ENCODE measurements around the gene SELL.
"Not testable (repeated sequence)": the region's sequence is repeated elsewhere in the genome, so short reads cannot be mapped to it uniquely, and the experiment has no call there.

Gene SELL

GRCh38 chr1:169723763-169724162, 12.3 kb upstream of the SELL start:
- H4K20me1 ChIP-seq (ENCODE audit: insufficient read depth, low read length): no peaks in the 10 kb centered on the region
- H3K4me3 ChIP-seq (ENCODE audit: low read depth, low read length, poor library complexity, severe bottlenecking): no peak overlapping the region
- no peaks in the 10 kb centered on the region for H3K9me3 ChIP-seq (ENCODE audit: low read length)
- H3K4me2 ChIP-seq (ENCODE audit: low read length): no peak overlapping the region
- H3K79me2 ChIP-seq (ENCODE audit: insufficient read depth, low read length): no peaks in the 10 kb centered on the region
- no peaks in the 10 kb centered on the region for H3K36me3 ChIP-seq (ENCODE audit: insufficient read depth, low read length)
- H3K27ac ChIP-seq (ENCODE audit: low read depth, low read length, poor library complexity, severe bottlenecking): no peak overlapping the region
- H3K9ac ChIP-seq (ENCODE audit: low read length): no peak overlapping the region
- H3F3A ChIP-seq (ENCODE audit: insufficient read depth, low read length): no peaks in the 10 kb centered on the region
- no peak overlapping the region for H2AFZ ChIP-seq (ENCODE audit: low read length)
- TF ChIP-seq EZH2 (IDR thresholded peaks at IDR 0.05; ENCODE audit: borderline replicate concordance, low read length): no peak
- no peak for TF ChIP-seq CTCF (IDR thresholded peaks at IDR 0.05; ENCODE audit: low read length)
- no peaks in the 10 kb centered on the region for H3K27me3 ChIP-seq (ENCODE audit: insufficient read depth, low read length)
- no peaks in the 10 kb centered on the region for H3K9me2 ChIP-seq (ENCODE audit: low read depth, low read length)
- H3K4me1 ChIP-seq (ENCODE audit: insufficient read depth, low read length, severe bottlenecking): no peaks in the 10 kb centered on the region

GRCh38 chr1:169722779-169723178, 11.4 kb upstream of the SELL start:
- H3K27me3 ChIP-seq (ENCODE audit: insufficient read depth, low read length): no peaks in the 10 kb centered on the region
- TF ChIP-seq EZH2 (IDR thresholded peaks at IDR 0.05; ENCODE audit: borderline replicate concordance, low read length) (no peak), CTCF (IDR thresholded peaks at IDR 0.05; ENCODE audit: low read length) (no peak)
- H4K20me1 ChIP-seq (ENCODE audit: insufficient read depth, low read length): no peaks in the 10 kb centered on the region
- no peaks in the 10 kb centered on the region for H3F3A ChIP-seq (ENCODE audit: insufficient read depth, low read length)
- no peaks in the 10 kb centered on the region for H3K9me3 ChIP-seq (ENCODE audit: low read length)
- no peaks in the 10 kb centered on the region for H3K4me1 ChIP-seq (ENCODE audit: insufficient read depth, low read length, severe bottlenecking)
- H3K27ac ChIP-seq (ENCODE audit: low read depth, low read length, poor library complexity, severe bottlenecking): no peak overlapping the region
- H3K79me2 ChIP-seq (ENCODE audit: insufficient read depth, low read length): no peaks in the 10 kb centered on the region
- H3K9me2 ChIP-seq (ENCODE audit: low read depth, low read length): no peaks in the 10 kb centered on the region
- no peak overlapping the region for H3K9ac ChIP-seq (ENCODE audit: low read length)
- H2AFZ ChIP-seq (ENCODE audit: low read length): no peak overlapping the region
- H3K36me3 ChIP-seq (ENCODE audit: insufficient read depth, low read length): no peaks in the 10 kb centered on the region
- no peak overlapping the region for H3K4me3 ChIP-seq (ENCODE audit: low read depth, low read length, poor library complexity, severe bottlenecking)
- H3K4me2 ChIP-seq (ENCODE audit: low read length): no peak overlapping the region

GRCh38 chr1:169715100-169715499, 3.7 kb upstream of the SELL start:
- H3K36me3 ChIP-seq (ENCODE audit: insufficient read depth, low read length); H2AFZ ChIP-seq (ENCODE audit: low read length); H3K9me2 ChIP-seq (ENCODE audit: low read depth, low read length); H3K4me3 ChIP-seq (ENCODE audit: low read depth, low read length, poor library complexity, severe bottlenecking); H3K79me2 ChIP-seq (ENCODE audit: insufficient read depth, low read length); H3F3A ChIP-seq (ENCODE audit: insufficient read depth, low read length); H3K27ac ChIP-seq (ENCODE audit: low read depth, low read length, poor library complexity, severe bottlenecking); H3K4me2 ChIP-seq (ENCODE audit: low read length); H4K20me1 ChIP-seq (ENCODE audit: insufficient read depth, low read length); H3K27me3 ChIP-seq (ENCODE audit: insufficient read depth, low read length); H3K9ac ChIP-seq (ENCODE audit: low read length); H3K9me3 ChIP-seq (ENCODE audit: low read length): not testable (repeated sequence)
- H3K4me1 ChIP-seq (ENCODE audit: insufficient read depth, low read length, severe bottlenecking): peaks cover 18% of the 10 kb centered on the region

GRCh38 chr1:169713090-169713489, 1.7 kb upstream of the SELL start:
- not testable (repeated sequence) for H3K27me3 ChIP-seq (ENCODE audit: insufficient read depth, low read length); H3K4me3 ChIP-seq (ENCODE audit: low read depth, low read length, poor library complexity, severe bottlenecking); H2AFZ ChIP-seq (ENCODE audit: low read length); H3K27ac ChIP-seq (ENCODE audit: low read depth, low read length, poor library complexity, severe bottlenecking); H3K4me2 ChIP-seq (ENCODE audit: low read length); H3K79me2 ChIP-seq (ENCODE audit: insufficient read depth, low read length); H3K9ac ChIP-seq (ENCODE audit: low read length); H4K20me1 ChIP-seq (ENCODE audit: insufficient read depth, low read length); H3K9me2 ChIP-seq (ENCODE audit: low read depth, low read length); H3K36me3 ChIP-seq (ENCODE audit: insufficient read depth, low read length); H3K9me3 ChIP-seq (ENCODE audit: low read length); H3F3A ChIP-seq (ENCODE audit: insufficient read depth, low read length)
- peaks cover 32% of the 10 kb centered on the region for H3K4me1 ChIP-seq (ENCODE audit: insufficient read depth, low read length, severe bottlenecking)
